GM21825 (cell line): Measurements from ENCODE around the gene UBAP2L.
"Not testable (repeated sequence)": the region's sequence is repeated elsewhere in the genome, so short reads cannot be mapped to it uniquely, and the experiment has no call there.

ENCODE experiments used
- ATAC-seq: cut with Tn5 transposase; IDR thresholded peaks from one replicate; pipeline ENCODE4 v1.9.1; 2021; ENCODE audit warnings: mild to moderate bottlenecking, moderate library complexity; ENCODE audit not compliant: unreplicated experiment

The UBAP2L gene

GRCh38 chr1:154307670-154308270 is 87.0 kb downstream of the UBAP2L start:
- not testable (repeated sequence) for ATAC-seq

- ATAC-seq = not testable (repeated sequence)
Measured at GRCh38 chr1:154309136-154309535, 88.4 kb downstream of the UBAP2L start.

GRCh38 chr1:154312229-154313065 is 91.7 kb downstream of the UBAP2L start:
- ATAC-seq = not testable (repeated sequence)

GRCh38 chr1:154313066-154313356 is 92.3 kb downstream of the UBAP2L start:
- no peak for ATAC-seq

- ATAC-seq = not testable (repeated sequence)
Measured at GRCh38 chr1:154314226-154314625, 93.5 kb downstream of the UBAP2L start.

GRCh38 chr1:154316704-154317103 is 95.9 kb downstream of the UBAP2L start:
- ATAC-seq = no peak

GRCh38 chr1:154318386-154318785 is 97.6 kb downstream of the UBAP2L start:
- no peak for ATAC-seq
